NCI-H226 (cell line): ENCODE data around the gene ALOX15B.

ENCODE experiments used
- DNase-seq: peaks from one replicate; pipeline ENCODE4 v3.0.0-alpha.2; 2015

Gene ALOX15B

DNA sequence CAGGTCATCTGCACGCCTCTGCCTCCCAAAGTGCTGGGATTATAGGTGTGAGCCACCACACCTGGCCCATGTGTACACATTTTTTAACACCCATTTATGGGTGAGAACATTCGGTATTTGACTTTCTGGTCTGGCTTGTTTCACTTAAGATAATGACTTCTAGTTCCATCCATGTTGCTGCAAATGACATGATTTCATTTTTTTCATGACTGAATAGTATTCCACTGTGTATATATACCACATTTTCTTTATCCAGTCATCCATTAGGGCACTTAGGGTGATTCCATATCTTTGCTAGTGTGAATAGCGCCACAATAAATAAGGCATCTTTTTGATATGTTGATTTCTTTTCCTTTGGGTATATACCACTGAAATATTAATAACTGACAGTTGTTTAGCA, 43.0 kb downstream of the ALOX15B start:
- DNase-seq = no peak

DNA sequence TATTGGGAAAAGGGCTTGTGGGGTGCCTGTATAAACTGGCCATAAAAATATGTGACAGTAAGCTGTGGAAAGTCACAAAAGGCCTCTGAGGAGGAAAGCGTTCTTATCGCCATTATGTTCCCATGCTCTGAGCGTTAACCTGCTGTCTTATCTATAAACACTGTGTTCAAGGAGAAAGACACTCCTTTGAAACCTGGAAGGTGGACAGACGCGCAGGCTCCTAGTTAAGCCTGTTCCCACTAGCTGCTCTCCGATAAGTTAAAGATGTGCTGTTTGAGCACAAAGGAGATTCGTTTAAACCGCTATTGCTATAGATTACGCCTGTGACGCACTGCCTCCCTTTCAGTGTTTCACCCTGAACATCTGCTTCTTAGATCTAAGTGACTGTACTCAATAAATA, 43.4 kb downstream of the ALOX15B start:
- no peak for DNase-seq

DNA sequence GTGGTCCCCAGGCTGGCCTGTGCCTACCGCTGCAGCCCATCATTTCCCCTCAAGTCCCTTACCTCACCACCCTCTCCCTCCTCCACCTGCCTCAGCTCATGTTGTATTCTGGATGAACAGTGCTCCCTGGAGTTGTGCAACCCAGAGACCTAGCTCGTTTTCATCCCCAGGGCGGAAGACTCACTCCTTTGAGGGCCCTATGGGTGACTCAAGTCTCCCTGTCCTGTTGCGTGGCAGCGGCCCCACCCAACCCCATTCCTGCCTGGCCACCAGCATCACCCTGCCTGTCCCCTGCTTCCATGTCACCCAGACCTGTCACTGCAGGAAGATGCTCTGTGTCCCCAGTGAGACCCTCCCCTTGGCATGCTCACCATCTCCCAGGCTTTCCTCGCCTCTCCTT, 45.4 kb downstream of the ALOX15B start:
- no peak for DNase-seq

DNA sequence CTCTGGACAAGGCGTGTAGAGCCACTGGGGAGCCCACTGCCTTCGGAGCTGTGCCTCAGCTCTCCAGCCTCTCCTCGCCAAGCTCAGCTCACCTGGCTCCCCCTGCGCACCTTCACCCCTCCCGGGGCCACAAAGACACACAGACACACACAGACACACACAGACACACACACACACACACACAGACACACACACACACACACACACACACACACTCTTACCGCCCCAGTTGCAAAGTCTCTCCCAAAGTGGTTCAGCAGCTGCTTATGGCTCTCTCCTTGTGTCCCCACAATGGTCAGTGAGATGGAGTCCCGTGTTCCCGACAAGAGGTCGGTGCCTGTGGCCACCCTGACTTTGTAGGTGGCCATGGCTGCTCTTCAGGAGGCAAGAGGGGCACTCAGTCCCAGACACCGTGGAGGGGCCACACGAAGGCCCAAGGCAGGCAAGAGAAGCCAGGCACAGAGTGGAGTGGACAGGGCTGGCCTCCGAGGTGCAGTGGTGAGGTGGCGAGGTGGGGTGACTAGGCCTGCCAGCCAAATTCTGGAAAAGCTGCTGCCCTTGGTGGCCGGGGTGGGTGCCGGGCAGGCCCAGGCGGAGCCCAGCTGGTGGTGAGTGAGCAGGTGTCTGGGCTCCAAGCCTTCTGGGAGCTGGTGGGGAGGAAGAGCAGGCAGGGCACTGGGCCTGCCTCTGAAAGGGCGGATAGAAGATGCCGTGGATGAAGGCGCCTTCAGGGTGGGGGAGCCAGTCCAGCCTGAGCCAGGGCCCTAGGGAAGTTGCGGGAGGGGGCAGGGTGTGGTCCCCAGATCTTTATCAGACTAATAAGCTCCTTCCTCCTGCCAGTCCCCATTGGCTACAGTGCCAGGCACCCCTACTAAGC, 48.5 kb downstream of the ALOX15B start, which contains the start of gene ALOX12B:
TSS of gene ALOX12B (minus strand) at position 642 of the 877 bp plus-strand sequence. CDS start at position 368, 274 bp downstream.
- DNase-seq = no peak

DNA sequence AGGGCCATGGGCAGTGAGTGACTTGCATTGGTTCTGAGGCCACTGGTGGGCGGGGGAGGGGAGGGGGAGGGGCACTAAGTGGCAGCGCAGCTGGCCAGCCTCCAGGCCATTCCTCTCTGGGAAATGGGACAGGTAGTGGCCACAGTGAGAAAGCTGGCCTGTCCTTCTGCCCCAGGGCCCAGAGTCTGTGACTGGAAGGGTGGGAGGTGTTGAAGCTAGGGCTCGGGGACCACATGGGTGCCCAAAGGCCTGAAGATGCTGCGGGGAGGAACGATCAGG, 49.0 kb downstream of the ALOX15B start:
- no peak for DNase-seq

DNA sequence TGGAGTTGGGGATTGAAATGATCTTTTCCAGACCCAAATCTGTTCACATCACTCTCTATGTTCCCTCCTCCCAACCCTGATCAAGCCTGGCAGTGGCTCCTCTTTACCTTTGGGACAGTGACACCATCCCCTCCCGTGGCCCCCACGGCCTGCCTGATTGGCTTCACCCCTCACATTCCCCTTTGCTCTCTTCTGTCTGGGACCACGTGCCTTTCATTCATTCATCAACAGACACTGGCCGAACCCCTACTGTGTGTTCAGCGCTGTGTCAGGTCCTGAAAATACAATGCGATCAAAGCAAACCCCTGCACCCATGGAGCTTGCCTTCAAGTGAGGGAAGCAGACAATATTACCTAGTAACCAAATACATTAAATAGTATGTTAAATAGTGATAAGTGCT, 50.9 kb downstream of the ALOX15B start:
- no peak for DNase-seq

DNA sequence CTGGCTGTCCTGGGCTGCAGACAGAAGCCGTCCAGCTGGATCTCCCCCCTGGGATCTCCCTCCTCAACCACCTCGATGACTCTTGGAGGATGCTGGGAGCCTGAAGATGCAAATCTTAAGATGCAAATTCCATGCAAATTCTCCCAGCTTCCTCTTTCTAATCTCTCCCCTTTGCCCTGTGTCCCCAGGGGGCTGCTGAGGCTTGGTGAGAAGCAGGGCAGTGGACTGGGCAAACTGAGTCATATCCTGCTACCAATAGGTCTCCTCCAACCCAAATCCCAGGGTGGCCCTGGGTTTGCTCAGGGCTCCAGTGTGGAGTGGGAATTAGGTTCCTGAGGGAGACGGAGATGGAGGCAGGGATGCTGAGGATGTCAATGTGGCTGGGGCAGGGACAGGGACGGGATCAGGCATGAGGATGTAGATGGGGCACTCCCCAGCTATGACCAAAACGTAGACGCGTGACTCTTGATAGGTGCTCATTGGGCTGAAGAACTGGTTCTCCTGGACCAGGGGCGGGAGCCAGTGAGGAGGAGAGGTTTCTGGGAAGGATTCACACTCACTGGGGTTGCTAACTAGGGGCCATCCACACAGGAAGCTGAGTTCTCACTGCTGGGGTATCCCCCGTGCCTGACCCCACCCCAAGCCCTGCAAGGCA, 52.3 kb downstream of the ALOX15B start:
- no peak for DNase-seq

DNA sequence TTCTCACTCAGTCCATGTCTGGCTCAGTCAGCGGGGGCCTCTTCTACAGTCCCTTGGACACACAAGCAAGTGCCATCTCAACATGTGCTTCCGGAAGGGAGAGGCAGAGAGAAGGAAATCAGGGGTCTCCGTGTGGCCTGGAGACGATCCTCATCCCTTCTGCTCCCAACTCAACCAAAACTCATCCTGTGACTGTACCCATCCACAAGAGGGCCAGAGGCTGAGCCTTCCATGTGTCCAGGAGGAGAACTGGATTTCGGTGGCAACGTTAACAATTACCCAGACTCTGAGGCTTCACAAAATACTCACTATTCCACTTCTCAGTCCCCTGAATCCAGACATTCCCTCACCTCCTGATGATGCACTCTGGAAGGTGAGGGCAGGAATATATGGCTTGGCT, 56.5 kb downstream of the ALOX15B start:
- DNase-seq = no peak

DNA sequence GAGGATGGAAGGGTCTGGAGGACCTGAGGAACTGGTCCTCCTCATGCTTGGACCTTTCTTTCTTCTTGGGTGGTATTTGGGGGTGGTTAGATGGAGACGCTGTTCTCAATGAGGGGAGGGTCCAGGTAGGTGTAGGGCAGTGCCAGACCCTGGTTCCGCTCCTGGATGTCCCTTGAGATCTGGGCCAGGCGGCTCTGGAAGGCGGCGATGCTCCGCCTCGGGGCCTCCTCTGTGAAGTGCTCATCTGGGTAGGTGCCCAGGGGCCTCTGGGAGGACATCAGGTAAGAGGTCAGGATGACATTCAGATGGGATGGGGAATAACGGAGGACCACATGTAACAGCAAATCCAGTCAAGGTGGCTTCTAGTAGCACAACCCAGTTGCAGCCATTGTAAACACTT, 57.7 kb downstream of the ALOX15B start:
- DNase-seq = no peak
